ENCODE data around the gene DAPK1.
"Not testable (repeated sequence)": the region's sequence is repeated elsewhere in the genome, so short reads cannot be mapped to it uniquely, and the experiment has no call there.

Gene DAPK1

GRCh38 chr9:87498811-87499360 is 1.2 kb downstream of the DAPK1 start:
- DNase-seq: no peak

DNA sequence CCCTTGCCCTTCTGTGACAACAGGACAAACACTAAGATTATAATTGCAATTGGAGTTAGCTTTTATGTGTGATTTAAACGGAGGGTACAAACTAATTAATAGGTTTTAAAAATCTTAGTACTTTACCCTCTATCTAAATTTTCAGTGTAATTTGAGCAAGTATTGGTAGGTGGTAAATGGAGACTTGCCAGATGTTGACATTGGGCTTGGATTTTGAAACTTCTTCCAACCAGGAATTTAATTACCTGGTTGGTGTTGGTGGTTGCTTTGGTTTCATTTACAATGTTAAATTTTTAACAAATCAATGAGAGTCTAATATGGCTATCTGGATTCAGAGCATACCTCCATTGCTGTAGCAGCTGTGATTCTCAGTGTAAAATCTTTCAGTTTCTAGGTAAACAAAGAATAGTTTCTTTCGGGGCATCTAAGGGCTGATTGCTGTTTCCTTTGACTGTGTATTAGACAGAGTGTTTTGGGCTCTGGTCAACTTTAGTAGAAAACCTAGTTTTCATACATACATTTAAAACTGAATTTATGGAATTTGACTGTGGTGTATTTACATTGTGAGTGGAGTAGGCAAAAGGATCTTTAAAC is 1.9 kb downstream of the DAPK1 start:
- no peak for DNase-seq

GRCh38 chr9:87500491-87501270 is 3.0 kb downstream of the DAPK1 start:
- no peak for DNase-seq

DNA sequence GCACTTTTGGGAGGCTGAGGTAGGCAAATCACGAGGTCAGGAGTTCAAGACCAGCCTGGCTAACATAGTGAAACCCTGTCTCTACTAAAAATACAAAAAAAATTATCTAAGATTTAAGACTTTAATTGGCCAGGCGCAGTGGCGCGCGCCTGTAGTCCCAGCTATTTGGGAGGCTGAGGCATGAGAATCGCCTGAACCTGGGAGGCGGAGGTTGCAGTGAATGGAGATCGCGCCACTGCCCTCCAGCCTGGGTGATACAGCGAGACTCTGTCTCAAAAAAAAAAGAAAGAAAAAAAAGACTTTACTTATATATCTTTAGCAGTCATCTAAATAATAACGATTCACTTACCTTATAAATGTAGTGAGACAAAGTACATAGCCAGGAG is 3.6 kb downstream of the DAPK1 start:
- not testable (repeated sequence) for DNase-seq

- DNase-seq: no peak
Observed at GRCh38 chr9:87501806-87502205, 4.1 kb downstream of the DAPK1 start.

DNA sequence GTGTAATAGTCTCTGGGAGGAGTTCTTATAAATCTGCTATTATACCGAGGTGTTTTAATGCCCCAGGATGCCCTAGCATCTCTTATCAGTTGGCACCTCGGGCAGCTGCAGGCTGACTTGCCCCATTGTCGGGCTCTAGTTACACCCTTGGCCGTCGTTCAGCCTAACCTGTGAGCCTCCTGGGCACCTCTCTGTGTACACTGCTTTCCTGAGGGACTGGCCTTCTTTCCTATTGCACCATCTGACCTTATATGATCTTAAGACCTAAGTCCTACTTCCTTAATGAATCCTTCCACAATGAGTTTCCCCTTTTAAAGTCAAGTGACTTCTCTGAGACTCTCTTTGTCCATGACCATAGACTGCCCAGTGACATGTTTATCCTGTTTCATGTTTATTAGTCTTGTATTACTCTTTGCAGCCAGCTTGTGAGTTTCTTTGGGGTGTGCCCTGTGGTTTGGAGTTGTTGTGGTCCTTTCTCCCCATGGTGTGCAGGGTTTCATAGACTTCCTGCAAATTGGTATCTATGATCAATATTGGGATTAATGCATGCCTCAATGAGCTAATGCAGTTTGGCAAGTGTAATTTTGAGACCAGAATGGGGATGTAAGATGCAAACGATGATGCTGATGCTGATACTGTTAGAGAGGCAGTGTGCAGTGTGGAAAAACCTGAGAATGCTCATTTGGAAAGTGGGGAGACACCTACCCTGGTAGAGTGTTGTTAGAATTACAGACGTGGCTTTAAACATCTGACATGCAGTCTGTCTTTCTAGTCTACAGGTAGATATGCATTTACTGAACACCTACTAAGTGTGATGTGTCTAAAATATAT is 4.9 kb downstream of the DAPK1 start:
- DNase-seq: no peak

DNA sequence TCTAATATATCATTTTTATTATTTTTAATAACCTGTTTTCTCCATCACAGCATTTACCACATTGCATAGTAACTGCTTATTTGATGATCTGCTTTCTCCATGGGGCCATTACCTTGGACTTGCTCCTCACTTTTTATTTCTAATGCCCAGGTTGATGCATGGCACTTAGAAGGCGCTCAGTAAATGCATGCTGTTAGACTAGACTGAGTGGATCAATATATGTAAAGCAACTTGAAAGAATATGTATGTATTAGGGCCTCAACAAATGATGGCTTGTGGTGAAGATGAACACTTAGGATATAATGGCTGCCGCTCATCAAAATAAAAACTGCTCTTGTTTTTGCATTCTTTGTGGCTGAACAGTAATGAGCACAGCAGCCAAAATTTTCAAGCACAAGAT is 5.8 kb downstream of the DAPK1 start:
- no peak for DNase-seq

- no peak for DNase-seq
Observed at GRCh38 chr9:87503927-87504326, 6.3 kb downstream of the DAPK1 start.

DNA sequence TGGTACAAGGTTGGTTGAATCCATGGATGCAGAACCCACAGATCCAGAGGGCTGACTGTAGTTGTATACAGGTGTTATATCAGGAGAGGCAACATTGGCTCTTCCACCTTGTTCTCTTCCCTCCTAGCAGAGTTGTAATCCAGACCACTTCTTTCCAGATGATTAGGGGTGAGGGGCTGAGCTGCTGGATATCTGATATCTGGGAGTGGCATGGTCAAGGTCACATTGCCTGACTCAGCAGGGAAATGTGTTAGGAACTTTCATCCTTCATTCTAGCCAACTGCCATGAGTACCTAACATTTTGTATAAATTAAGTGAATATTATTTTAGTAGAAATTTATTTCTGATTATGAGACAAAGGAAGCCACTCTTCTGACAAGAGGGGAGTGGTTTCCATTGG is 7.3 kb downstream of the DAPK1 start:
- DNase-seq: no peak

GRCh38 chr9:87505869-87506678 is 8.4 kb downstream of the DAPK1 start:
- no peak for DNase-seq

GRCh38 chr9:87507576-87507975 is 9.9 kb downstream of the DAPK1 start:
- DNase-seq: no peak

- DNase-seq: no peak
Observed at GRCh38 chr9:87510252-87510683, 12.6 kb downstream of the DAPK1 start.

GRCh38 chr9:87512311-87512710 is 14.6 kb downstream of the DAPK1 start:
- DNase-seq: no peak

DNA sequence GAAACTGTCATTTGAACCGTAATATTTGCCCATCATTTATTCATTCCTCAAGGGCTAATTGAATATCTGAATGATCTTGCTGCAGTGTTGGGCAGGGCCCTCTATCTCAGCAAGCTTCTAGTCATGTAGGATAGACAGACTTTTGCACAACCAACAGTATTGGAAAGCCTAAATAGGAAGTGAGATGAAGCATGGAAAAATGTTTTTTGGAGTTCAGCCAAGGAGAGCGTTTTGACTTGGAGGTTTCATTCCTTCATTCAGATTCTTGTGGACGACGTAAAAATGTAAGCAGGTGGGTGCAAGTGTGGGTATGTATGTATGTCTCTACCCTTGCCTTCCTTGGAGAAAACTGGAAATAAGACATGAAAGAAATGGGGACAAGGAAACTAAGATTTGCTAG is 15.5 kb downstream of the DAPK1 start:
- no peak for DNase-seq

DNA sequence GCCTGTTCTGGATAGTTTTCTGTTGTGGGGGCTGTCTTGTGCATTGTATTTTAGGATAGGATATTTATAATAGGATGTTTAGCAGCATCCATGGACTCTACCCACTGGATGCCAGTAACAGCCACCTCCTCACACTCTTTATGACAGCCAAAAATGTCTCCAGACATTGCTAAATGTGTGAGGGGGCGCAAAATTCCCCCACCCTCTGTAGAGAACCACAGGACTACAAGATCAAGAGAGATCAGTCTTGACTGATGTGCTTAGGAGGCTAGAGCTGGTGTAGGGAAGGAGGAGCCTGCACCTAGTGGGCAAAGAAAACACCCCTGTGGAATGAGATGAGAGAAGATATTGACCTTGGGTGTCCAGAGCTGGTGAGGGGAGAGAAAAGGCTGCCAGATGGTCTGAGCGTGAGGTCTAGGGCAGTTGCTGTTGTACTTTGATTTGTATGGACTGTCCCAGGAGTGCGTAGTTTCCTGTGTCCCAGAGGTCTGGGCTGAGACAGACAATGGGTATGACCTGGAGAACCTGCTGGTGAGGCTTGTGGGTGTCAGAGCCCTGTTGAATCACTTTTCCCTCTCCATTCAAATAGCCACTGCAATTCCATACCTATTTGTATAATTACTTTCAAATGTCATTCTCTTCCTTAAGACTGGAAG is 16.3 kb downstream of the DAPK1 start:
- no peak for DNase-seq

DNA sequence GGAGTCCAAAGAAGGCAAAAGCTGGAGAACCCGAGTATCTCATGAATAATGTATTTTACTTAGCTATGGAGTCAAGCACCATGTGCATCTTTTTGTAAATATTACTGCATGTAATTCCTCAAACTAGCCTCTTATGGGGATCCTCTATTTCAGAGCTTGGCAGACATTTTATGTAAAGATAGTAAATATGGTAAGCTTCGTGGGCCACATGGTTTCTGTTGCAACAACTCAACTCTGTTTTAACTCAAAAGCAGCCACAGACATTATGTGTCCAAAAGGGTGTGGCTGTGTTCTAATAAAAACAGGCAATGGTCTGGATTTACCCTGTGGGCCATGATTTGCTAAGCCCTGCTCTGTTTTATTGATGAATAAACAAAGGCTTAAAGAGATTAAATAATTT is 17.3 kb downstream of the DAPK1 start:
- DNase-seq: no peak

DNA sequence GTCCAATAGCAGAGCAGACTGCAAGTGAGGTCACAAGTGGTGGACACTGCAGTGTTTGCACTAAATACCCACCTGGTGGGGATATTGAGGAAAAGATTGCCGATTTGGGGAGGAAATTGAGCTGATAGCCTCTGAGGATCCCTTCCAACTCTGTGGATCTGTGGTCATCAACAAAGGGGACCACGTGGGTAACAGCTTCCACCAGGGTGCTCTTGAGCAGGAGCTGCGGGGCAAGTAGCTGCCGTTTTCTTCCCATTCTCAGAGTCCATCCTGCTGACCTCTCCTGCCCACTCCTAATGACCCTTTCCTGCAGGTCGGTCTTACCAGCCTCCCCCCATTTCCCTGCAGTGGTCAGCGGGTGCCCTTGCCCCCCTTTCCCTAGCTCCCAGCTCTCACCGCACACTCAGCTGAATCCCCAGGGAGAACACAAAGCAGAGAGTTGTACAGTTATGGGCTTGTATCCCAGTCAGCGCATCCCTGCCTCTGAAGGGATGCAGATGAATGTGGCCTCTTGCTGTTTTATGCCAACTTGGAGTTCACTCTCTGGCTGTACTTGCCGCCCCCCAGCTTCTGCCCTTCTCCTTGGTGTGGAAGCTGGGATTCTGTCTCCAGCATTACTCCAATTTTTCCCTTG is 18.0 kb downstream of the DAPK1 start:
- no peak for DNase-seq

DNA sequence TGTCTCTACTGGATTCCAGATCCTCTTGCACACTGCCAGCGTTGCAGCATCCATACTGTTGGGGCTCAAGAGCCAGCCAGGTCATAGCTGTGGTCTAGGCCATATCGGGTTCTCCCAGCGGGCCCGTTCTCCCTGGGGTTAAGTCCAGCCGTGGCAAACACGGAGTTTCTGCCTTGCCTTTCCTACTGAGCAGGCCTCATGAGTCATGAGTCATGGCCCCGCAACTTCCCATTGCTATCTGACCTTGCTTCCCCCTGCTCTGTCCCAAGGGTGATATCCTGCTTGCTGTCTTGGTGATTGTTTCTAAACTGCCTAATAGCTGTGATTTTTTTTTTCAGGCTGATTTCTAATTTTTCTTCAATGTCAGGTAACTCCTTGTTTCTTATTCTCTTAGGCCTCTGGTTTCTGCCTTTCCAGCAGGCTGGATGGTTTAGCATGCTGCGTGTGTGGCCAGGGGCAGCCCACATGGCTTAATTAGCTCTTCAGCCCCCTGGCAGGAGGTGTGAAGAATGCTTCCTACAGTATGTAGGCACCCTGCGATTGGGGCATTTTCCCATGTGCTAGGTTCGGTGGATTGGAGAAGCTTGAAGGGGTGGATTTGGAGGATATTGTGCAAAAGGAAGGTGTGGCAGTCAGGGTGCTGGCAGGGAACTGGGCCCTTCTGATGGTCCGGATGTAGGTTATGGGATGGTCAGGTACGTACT is 18.7 kb downstream of the DAPK1 start:
- DNase-seq: no peak

- no peak for DNase-seq
Observed at GRCh38 chr9:87516926-87517290, 19.2 kb downstream of the DAPK1 start.

- no peak for DNase-seq
Observed at GRCh38 chr9:87517732-87518131, 20.1 kb downstream of the DAPK1 start.

All from cerebellar nuclear complex (tissue), 1 donor.